Stimulated activated CD8-positive, alpha-beta memory T cell treated with anti-CD3 and anti-CD28 coated beads, Interleukin-15, amount 100 ng/mL, for 48 hours (primary cell): Measurements from ENCODE around the gene TRAF3.
"Not testable (repeated sequence)": the region's sequence is repeated elsewhere in the genome, so short reads cannot be mapped to it uniquely, and the experiment has no call there.

ENCODE experiments used
- DNase-seq, 2 donors: peaks; one replicate each; pipeline ENCODE4 v3.0.0-alpha.2; 2020; ENCODE audit warnings: low read depth in 2 of 2

Gene TRAF3

DNA sequence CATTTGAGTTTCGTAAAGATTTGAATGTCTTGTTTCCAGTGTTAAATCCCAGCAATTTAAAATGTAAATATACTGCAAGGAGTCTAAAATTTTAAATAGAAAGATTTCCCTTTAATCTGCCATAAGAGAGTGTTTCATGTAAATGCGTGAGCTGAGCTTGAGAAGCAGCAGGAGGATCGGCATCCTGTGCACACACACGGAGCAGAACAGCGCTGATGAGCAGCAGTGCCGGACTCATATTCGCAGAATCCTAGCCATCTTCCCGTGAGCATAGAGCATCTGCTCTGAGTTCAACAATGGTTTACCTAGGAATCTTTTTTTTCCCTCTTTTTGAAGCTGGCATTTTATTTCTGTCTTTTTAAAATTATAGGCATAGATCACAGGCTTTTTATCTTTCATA, 115.4 kb downstream of the TRAF3 start:
- DNase-seq = no peak

DNA sequence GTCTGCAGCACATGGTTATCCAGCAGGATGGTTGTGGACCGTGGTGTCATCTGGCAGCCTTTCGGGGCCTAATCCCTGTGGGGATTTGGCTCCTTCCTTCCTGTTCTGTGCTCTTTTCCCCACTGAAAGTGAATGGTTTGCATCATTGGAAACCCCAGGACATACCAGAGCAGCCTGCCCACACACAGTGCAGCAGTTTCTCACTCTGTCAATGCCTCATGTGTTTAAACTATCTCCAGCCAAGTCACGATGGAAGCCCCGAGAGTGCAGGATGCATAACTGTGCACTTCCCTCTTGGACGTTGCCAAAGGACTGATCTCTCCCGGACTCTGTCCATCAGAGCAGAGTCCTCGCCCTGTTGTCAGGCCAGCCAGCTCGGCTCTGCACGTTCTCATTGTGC, 116.2 kb downstream of the TRAF3 start:
- no peak for DNase-seq

DNA sequence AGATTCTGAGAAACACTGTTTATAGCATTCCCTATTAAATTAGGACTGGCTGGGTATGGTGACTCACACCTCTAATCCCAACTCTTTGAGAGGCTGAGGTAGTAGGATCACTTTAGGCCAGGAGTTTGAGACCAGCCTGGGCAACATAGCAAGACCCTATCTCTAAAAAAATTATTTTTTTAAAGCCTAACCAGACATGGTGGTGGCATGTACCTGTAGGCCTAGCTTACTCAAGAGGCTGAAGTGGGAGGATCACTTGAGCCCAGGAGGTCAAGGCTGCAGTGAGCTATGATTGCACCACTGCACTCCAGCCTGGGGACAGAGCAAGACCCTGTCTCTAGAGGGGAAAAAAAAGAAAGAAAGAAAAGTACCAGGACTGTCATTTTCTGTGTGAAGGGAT, 119.5 kb downstream of the TRAF3 start:
- DNase-seq = not testable (repeated sequence)

- no peak for DNase-seq
These were observed 120.2 kb downstream of the TRAF3 start for GRCh38 chr14:102897299-102898027.

GRCh38 chr14:102898298-102898697, 121.0 kb downstream of the TRAF3 start:
- DNase-seq = no peak

- DNase-seq = no peak
These were observed 121.7 kb downstream of the TRAF3 start for GRCh38 chr14:102898776-102899515.

DNA sequence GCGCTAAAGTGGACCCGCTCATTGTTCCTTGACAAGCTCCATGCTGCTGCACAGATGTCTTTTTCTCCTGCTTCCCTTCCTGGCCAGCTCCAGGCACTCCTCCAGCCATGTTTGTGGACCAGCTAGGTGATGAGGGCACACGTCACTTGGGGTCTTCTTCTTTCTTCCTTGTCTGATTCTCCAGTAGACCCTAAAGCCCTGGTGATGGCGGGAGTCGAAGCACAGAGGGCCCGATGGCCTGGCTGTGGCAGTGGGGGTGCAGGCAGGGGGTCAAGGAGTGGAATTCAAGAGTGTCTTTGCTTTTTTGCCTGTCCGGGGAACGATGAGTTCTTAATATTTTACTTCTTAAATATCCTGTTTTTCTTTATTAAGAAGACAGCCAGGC, 122.3 kb downstream of the TRAF3 start:
- no peak for DNase-seq

DNA sequence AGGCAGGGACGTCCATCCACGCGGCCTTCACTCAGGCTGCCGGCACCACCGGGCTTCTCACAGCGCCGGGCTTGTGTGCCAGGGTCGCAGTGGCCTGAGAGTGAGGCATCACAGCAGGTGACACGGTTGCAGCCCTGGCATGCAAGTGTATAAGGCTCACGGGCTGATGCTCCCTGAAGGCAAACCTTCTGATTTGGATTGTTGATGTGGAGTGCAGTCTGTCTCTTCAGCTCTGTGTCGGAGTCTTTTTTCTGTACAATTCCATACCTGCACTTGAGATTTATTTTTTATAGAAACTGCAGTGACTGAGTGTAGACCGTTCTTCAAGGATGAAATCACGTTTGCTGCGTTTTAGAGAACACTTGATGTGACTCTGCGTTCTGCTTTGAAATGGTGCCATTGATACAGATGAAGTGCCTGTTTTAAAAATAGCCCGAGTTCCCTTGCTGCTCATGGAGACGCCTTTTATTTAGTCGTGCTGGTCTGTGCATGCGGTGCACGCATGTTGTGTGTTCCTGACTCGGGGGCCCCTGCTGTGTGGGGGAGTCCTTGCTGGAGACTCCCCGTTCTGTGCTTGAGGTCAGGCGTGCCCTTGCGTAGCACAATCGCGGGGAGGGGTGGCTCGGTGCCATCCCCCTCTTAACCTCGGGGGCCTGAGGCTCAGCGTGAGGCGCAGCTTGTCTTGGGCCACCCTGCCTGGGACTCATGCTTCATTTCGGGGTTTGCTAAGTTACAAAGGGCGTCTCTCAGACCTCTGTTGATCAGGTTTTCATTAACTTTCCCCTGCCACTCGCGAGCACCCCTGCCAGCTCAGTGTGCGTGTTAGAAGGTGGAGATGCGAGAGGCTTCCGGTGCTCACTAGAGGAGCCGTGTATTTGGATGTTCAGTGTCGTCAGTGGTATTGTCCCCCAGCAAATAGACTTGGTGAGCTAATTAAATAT, 123.7 kb downstream of the TRAF3 start:
- no peak for DNase-seq

GRCh38 chr14:102901633-102902032, 124.4 kb downstream of the TRAF3 start:
- DNase-seq = no peak

- no peak for DNase-seq
These were observed 124.8 kb downstream of the TRAF3 start for GRCh38 chr14:102902086-102902485.

DNA sequence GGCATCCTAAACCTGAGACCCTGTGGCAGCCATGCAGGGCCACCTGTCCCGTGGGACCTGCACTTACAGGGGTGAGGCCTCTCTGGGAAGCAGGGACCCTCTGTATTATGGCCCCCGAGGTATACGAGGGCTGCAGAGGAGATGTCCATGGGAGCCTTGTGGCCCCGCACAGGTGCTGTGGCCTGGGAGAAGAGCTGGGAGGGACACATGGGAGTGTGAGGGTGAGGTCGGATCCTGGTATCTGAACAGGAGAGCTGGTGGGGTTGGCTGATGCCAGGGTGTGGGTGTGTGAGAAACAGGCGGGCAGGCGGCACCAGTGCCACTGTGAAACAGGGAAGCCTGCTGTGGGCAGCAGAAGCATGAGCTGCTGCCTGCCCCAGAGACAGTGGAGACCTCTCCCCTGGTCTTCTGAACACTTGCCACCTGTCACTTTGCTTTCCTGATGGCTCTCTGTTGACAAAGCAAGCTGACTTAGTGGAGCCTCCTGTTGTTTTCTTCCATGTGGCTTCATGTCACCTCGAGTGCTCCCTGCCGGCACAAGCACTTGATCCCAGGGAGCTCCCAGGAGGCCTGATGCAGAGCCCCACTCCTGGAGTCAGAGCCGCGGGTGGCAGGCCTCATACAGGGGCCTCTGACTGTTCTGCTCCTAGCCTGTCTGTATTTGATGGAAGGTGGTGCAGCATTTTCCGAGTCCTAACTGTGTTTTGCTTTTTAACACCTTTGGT, 125.4 kb downstream of the TRAF3 start:
- no peak for DNase-seq

DNA sequence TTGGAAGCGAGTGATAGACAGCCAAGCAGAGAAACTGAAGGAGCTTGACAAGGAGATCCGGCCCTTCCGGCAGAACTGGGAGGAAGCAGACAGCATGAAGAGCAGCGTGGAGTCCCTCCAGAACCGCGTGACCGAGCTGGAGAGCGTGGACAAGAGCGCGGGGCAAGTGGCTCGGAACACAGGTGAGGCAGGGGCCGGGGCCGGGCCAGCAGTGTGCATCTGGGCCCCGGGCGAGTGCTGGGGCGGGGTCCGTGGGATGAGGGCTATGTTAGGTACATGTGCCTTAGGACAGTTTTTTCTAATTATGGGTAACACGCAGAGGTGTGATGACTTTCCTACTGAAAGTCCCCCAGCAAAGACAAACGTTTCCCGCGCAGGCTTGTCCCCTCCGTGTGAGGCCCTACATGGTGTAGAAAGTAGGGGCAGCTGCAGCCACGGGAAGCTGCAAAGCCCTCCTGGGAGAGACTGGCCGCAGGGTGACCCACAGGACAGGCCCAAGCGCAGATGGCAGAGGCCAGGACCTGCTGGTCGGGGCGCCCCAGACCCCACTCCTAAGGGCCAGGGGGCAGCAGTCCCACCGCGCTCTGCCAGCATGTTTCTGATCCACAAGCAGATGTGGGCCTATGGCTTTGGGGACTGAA, 126.1 kb downstream of the TRAF3 start:
- DNase-seq = no peak

- no peak for DNase-seq
These were observed 126.8 kb downstream of the TRAF3 start for GRCh38 chr14:102903889-102904512.

DNA sequence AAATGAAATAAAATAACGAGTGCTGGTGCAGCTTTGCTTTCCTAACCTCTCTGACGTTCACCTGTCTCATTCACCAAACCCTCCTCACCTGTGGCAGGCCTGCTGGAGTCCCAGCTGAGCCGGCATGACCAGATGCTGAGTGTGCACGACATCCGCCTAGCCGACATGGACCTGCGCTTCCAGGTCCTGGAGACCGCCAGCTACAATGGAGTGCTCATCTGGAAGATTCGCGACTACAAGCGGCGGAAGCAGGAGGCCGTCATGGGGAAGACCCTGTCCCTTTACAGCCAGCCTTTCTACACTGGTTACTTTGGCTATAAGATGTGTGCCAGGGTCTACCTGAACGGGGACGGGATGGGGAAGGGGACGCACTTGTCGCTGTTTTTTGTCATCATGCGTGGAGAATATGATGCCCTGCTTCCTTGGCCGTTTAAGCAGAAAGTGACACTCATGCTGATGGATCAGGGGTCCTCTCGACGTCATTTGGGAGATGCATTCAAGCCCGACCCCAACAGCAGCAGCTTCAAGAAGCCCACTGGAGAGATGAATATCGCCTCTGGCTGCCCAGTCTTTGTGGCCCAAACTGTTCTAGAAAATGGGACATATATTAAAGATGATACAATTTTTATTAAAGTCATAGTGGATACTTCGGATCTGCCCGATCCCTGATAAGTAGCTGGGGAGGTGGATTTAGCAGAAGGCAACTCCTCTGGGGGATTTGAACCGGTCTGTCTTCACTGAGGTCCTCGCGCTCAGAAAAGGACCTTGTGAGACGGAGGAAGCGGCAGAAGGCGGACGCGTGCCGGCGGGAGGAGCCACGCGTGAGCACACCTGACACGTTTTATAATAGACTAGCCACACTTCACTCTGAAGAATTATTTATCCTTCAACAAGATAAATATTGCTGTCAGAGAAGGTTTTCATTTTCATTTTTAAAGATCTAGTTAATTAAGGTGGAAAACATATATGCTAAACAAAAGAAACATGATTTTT, 128.2 kb downstream of the TRAF3 start:
- DNase-seq = no peak

GRCh38 chr14:102906616-102907302, 129.5 kb downstream of the TRAF3 start:
- DNase-seq = no peak

DNA sequence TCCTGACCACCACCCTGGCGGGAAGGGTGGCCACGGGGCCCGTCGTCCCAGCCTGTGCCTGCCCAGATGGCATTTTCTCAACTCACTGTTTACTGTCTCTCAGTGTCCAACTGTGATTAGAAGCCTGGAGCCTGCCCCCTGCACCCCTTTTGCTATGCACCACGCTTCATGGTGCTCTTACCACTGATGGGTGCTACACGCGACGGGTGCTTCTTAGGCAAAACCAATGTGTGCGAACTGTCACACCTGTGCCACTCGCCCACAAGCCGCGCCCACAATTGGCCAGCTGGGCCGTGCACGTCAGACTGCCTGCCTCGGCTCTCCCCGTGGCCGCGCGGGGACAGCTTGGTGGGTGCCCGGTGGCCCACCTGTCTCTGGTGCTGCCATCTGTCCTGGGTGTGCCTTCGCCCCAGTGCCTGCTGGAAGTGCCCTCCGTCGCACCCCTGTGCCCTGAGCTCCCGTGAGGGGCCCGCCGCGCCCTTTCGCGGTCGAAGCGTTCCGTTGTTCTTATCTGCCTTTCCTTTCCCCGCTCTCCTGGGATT, 130.1 kb downstream of the TRAF3 start:
- no peak for DNase-seq

DNA sequence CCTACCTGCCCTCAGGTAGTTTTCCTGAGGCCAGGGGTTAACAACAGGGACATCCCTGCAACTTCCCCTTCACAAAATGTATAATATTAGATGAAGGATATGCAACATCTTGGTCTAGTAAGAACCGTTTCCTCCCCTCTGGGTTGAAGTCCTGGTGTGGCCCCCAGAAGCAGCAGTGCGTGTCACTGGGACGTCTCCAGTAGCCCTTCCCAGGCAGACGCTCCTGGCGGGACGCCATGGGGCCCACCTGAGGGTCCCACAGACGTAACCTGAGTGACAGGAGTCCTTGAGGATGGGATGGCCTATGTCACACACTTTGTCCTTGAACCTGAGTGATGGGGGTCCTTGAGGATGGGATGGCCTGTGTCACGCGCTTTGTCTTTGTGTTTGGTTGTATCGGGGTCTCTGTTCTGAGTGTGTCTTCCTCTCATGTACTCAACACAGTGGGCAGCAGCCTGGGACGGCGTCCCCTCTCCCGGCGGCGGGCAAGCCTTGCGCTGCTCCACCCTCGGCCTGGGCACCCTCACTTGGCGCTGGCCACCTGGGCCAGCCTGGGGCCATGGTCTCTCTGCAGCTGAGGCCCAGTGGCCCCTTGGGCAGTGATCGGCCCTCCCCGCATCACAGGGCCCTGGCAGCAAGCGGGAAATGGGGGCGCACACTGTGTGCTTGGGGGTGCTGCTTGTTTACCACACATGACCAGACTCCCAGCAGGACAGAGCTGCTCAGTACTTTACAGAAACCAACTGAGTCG, 130.9 kb downstream of the TRAF3 start:
- no peak for DNase-seq
